ENCODE data around the gene JHY.

- no peak for TF ChIP-seq CTCF (IDR thresholded peaks at IDR 0.05)
- no peak for TF ChIP-seq POLR2A (IDR thresholded peaks at IDR 0.05)
These were observed 55.4 kb downstream of the JHY start for GRCh38 chr11:122937983-122938382.
